ENCODE data around the gene CHRM5.
A peak's percentile ranks its signal among the peaks of the same experiment; 100 is the strongest.
"Not testable (repeated sequence)": the region's sequence is repeated elsewhere in the genome, so short reads cannot be mapped to it uniquely, and the experiment has no call there.

Gene CHRM5

DNA sequence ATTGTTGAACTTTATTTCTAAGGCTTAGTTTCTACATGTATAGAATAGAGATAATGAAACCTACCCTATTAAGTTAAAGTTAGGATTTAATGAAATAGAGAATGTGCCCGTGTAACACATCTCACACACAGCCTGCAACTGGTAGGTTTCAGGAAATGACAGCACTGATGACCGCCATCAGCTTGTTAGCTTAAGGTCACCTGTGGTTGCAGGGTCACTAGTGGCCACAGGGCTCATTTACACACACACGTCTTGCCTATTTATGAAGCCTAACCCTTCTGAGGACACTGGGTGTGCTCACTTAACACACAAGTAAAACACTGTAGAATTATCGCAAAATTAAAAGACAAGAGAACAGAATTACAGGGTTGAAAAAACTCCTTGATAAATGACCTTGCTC lies 20.1 kb downstream of the CHRM5 start:
- DNase-seq (ENCODE audit: low read depth, low spot score): no peak

DNA sequence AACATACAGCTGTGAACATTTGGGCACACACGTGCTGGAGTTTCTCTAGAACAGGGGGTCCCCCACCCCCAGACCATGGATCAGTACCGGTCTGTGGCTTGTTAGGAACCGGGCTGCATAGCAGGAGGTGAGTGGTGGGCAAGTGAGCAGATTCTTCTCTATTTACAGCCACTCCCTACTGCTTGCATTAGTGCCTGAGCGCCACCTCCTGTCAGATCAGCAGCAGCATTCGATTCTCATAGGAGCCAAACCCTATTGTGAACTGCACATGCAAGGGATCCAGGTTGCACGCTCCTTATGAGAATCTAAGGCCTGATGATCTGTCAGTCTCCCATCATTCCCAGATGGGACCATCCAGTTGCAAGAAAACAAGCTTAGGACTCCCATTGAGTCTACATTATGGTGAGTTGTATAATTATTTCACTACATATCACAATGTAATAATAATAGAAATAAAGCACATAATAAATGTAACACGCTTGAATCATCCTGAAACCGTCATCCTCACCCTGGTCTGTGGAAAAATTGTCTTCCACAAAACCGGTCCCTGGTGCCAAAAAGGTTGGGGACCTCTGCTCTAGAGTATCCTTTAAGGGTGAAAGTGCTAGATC lies 25.8 kb downstream of the CHRM5 start:
- DNase-seq (ENCODE audit: low read depth, low spot score): no peak

DNA sequence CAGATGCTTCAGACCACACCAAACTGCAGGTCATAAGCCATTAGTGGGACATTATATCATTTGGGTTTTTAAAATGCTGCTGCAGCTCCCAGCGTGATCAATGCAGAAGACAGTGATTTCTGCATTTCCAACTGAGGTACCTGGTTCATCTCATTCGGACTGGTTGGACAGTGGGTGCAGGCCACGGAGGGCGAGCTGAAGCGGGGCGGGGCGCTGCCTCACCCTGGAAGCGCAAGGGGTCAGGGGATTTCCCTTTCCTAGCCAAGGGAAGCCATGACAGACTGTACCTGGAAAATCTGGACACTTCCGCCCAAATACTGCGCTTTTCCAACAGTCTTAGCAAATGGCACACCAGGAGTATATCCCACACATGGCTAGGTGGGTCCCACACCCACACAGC lies 27.4 kb downstream of the CHRM5 start:
- DNase-seq (ENCODE audit: low read depth, low spot score): not testable (repeated sequence)

DNA sequence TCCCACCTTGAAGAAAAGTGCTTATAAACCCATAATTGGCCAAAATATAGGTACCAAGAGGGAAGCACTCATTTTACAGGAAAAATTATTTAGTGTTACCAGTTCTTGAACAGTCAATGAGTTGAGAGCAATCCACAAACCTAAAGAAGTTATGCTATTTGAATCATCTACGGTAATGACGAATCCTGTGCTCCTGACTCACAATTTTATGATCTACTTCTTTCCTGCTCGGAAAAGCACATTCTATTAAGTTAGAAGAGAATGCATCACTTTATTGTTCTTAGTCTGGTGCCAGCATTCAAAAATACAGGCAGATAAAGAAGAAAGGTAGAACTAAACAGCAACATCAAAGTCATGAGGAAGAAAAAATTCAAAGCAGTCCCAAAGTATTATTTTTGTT lies 33.2 kb downstream of the CHRM5 start:
- DNase-seq (ENCODE audit: low read depth, low spot score): no peak

DNA sequence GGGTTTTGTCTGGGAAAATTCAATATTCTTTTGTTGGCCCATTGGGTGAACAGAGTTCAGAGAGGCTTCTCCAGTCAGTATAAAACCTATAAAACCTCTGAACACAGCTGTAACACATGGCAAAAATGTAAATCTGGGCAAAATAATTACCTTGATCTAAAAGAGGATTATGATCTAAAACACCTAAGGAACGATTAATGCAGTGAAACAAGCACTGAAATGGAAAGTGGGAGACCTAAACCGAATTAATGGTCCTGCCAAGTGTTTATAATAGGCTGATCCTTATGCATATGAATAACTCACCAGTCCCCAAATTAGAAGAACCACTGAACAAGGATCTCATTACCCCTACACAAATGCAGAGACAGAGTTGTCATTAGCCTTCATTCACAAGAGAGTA lies 38.1 kb downstream of the CHRM5 start:
- DNase-seq (ENCODE audit: low read depth, low spot score): no peak

DNA sequence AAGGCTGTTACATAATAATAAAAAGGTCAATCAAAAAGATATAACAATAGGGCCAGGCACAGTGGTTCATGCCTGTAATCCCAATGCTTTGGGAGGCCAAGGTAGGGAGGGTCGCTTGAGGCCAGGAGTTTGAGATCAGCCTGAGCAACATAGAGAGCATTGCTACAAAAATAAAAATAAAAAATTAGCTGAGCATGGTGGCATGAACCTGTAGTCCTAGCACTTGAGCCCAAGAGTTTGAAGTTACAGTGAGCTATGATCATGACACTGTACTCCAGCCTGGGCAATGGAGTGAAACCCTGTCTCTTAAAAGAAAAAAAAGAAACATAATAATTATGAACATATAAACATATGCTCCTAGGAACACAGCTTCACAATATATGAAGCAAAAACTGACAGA lies 41.4 kb downstream of the CHRM5 start:
- DNase-seq (ENCODE audit: low read depth, low spot score): no peak

DNA sequence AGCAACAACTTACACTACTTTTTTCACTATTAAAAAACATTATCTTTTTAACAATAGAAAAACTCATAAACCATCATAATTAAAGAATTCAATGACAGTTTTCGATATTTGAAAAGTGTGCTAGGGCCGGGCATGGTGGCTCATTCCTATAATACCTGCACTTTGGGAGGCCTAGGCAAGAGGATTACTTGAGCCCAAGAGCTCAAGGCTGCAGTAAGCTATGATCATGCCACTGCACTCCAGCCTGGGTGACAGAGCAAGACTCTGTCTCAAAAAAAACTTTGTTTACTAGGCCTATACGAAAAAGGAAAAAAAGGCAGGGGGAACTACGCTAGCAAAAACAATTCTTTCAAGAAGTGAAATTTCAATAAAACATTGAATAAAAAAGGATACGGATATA lies 42.6 kb downstream of the CHRM5 start:
- DNase-seq (ENCODE audit: low read depth, low spot score): no peak

DNA sequence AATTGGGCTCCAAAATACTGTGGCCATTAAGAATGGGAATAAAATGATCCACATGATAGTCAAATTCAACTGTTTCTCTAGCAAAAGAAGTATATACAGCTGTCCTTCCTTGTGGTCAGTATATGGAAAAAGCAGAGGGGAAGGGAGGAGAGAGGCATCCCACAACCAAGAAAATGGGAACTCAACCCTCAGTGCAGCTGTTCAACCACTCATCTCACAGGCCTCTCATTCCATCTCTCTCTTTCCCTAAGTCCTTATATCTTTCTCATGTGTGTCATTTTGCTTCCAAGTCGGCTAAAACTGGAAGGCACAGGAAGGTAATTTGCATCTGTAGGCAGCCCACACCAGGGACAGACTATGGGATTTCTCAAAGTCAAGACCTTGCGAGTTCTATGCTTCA lies 43.2 kb downstream of the CHRM5 start:
- DNase-seq (ENCODE audit: low read depth, low spot score): no peak

DNA sequence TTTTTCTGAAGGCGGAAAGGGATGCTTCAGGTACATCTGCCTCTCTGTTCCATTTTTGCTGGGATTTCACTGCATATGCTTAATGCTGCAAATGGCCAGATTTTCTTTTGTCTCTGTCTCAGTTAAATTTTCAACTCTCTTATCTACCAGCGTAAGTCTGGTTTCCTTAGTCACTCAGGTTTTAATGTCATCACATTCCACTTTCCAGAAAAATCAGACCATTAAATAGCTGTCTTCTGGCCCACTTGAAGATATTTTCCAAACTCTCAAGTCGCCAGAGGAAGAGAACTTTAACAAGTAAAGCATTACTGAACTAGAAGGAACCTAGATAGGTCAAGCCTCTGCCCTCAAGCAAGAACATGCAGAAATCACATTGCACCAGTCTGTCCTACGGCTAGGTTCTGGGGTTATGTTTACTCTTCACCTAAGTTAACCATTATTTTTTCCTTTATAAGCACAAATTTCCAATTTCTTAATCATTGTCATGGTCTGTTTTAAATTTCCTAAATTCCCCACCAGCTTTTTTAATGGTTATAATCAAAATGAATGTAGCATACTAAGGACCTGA lies 44.2 kb downstream of the CHRM5 start:
- no peak for DNase-seq (ENCODE audit: low read depth, low spot score)

DNA sequence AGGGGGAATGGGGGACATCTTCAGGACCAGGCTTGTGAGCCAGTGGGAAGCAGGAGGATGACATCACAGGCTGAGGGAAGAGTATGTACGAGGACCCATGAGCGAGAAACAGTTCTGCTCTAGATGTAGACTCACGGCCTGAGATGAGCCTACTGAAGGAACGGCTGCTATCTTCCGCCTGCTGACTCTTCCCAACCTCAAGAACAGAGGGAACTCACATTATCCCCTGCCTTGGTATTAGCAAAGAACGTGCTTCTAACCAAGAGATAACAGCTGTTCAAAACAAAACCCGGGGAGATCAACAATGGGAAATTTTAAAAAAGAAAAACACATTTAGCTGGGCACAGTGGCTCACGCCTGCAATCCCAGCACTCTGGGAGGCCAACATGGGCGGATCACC lies 45.4 kb downstream of the CHRM5 start:
- no peak for DNase-seq (ENCODE audit: low read depth, low spot score)

DNA sequence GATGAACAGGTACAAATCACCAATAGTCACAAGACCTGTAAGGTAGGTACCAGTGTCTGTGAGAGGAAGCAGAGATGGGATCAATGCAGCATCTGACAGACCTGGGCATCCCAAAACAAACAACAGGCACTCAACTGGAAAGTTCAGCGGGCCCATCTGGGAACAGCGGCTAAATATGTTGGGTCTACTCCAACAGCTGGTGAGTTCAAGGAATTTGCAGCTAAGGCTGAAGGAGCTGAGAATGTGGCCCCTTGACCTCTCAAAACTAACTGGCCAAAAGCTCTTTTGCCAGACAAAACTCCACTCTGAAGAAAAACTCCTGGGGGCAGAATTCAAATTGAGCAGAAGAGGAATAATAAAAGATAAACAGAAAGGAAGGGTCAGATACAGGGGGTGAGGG lies 46.3 kb downstream of the CHRM5 start:
- no peak for DNase-seq (ENCODE audit: low read depth, low spot score)

DNA sequence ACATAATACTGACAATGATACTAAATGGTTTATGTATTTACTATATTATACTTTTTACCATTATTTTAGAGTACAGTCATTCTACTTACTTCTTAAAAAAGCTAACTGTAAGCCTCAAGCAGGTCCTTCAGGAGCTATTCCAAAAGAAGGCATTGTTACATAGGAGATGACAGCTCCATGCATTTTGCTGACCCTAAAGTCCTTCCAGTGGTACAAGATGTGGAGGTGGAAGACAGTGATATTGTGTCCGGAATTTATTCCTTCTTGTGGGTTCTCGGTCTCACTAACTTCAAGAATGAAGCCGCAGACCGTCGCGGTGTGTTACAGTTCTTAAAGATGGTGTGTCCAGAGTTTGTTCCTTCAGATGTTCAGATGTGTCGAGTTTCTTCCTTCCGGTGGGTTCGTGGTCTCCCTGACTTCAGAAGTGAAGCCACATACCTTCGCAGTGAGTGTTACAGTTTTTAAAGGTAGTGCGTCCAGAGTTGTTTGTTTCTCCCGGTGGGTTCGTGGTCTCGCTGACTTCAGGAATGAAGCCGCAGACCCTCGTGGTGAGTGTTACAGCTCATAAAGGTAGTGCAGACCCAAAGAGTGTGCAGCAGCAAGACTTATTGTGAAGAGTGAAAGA lies 49.8 kb downstream of the CHRM5 start:
- DNase-seq (ENCODE audit: low read depth, low spot score): no peak

DNA sequence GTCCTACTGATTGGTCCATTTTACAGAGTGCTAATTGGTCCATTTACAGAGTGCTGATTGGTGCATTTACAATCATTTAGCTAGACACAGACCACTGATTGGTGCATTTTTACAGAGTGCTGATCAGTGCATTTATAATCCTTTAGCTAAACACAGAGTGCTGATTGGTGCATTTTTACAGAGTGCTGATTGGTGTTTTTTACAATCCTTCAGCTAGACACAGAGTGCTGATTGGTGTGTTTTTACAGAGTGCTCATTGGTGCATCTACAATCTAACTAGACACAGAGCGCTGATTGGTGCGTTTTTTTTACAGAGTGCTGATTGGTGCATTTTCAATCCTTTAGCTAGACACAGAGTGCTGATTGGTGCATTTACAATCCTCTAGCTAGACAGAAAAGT lies 50.4 kb downstream of the CHRM5 start:
- DNase-seq (ENCODE audit: low read depth, low spot score): not testable (repeated sequence)

DNA sequence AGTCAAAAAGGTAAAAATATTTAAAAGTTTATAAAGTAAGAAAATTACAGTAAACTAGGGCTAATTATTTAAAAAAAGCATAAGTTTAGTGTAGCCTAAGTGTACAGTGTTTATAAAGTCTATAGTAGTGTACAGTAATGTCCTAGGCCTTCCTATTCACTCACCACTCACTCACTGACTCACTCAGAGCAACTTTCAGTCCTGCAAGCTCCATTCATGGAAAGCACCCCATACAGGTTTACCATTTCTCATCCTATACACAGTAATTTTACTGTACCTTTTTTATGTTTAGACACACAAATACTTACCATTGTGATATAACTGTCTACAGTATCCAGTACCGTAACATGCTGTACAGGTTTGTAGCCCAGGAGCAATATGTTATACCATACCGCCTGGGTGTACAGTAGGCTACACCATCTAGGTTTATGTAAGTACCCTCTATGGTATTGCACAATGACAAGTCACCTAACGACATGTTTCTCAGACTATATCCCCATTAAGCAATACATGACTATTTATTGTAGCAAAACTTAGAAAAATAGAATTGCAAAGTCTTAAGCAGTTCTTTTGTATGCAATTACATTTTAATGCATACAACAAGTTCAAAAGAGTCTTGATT lies 51.2 kb downstream of the CHRM5 start:
- no peak for DNase-seq (ENCODE audit: low read depth, low spot score)

DNA sequence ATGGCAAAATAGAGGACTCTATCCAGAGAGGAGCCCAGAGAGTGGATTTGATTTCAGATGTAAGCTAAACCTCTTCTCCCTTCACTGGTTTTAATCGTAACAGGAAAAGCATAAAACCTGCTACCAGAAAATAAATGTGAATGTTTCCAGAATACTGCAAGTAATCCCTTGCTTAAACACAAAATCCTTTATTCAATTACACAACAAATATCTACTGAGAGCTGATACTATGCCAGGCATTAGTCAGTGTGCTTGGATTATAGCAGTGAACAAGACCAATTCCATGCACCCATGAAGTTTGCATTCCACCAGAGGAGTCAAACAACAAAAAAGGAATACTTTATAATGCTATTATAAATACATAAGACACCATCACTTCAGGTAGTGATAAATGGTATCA lies 55.6 kb downstream of the CHRM5 start:
- DNase-seq (ENCODE audit: low read depth, low spot score): no peak

DNA sequence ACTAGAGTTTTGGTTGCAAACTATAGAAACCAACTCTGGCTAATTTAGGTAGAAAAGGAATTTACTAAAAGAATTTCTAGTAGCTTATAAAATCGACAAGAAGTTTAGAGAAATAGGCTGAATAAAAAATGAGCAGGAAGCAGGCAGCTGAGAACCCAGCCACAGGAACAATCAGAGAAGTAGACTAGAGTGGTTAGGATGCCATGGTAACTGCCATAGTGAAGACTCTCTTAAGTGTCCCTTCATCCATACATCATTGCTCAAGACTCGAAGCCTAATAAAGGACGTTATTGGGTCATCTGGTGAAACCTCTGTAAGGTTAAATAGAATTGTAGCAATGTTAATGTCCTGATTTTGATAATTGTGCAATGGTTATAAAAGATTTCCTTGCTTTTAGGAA lies 57.0 kb downstream of the CHRM5 start:
- no peak for DNase-seq (ENCODE audit: low read depth, low spot score)

DNA sequence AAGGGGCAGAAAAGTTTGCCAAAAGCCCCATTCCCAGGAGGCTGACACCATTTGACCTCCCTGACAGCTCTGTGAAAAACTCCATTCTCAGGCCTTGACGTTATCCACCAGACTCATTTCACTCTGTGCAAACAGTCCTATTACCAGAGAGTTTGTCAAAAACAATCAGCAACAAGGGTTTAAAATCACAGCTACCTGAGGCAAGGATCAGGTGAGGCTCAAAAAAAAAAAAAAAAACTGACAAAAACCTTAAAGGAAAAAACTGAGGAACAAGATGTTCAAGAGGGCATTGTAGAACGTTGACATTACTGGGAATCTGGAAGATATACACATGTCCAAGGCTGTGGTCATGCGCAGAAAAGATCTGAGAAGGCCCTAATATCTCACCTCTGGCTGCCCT lies 59.3 kb downstream of the CHRM5 start:
- no peak for DNase-seq (ENCODE audit: low read depth, low spot score)

DNA sequence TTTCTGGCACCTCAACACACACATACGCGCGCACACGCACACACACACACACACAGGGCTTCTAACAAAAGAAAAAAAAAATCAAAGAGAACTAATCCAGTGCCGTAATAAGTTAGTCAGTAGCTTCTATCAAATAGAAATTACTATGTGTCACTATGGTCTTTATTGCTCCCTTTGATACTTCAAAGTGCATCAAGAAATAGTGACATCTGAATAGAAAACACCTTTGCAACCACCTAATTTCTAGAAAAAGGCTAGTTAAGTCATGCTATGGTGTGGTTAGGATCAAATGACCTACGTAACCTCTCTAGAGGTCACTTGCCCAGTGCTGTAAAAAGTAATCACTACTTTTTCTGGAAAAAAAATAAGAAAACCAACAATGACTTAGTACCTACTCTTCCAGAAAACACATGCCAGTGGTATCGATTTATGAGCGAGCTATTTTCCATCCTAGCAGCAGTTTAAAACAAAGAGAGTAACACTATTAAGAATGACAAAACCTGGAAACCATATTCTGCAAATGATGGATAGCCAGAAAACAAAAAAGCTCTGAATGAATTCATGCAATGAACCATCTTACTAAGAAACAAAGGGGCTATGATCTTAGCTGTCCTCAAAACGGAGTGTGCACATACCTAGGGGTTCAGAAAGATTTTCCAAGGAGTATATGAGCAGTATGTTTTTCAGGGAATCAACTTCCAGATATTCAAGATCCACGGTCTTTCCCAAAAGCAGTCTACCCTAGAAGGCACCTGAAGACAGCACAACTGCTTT lies 63.9 kb downstream of the CHRM5 start:
- DNase-seq (ENCODE audit: low read depth, low spot score): no peak

DNA sequence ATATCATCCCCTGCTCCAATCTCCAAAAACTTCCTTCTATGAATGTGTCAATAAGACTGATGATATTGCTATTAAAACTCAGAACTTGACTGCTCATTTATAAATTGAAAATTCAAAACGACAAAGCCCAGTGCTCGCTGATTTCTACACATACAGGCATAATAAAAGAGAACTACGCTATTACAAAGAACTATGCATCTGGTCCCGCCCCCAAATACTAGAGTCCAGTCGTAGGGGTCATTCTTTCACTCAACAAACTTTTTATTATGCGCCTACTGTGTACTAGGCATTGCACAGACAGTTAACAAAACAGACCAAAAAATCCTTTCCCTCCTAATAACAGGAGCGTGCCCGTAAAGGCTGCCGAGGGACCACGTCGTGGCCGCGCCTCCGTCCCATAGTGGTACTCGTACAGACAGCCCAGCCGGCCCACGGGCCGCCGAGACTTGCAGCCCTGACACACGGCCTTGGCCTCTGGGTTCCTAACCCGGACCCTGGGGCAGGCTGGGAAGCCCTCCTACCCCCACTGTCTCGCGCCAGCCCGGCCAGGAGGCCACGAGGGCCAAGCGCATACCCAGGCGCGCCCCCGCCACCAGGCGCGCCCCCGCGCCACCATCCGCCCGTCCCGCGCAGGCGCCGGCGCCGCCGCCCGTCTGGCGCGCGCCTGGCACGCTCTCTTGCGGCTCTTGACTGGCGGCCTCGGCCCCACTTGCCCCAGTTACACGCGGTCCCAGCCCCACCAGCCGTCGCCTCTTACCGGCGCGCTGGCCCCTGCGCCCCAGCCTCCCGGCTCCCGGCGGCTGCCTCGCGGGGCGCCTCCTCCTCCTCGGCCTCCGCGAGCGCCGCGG lies 70.0 kb downstream of the CHRM5 start:
- peak; percentile 17 for DNase-seq (ENCODE audit: low read depth, low spot score)

DNA sequence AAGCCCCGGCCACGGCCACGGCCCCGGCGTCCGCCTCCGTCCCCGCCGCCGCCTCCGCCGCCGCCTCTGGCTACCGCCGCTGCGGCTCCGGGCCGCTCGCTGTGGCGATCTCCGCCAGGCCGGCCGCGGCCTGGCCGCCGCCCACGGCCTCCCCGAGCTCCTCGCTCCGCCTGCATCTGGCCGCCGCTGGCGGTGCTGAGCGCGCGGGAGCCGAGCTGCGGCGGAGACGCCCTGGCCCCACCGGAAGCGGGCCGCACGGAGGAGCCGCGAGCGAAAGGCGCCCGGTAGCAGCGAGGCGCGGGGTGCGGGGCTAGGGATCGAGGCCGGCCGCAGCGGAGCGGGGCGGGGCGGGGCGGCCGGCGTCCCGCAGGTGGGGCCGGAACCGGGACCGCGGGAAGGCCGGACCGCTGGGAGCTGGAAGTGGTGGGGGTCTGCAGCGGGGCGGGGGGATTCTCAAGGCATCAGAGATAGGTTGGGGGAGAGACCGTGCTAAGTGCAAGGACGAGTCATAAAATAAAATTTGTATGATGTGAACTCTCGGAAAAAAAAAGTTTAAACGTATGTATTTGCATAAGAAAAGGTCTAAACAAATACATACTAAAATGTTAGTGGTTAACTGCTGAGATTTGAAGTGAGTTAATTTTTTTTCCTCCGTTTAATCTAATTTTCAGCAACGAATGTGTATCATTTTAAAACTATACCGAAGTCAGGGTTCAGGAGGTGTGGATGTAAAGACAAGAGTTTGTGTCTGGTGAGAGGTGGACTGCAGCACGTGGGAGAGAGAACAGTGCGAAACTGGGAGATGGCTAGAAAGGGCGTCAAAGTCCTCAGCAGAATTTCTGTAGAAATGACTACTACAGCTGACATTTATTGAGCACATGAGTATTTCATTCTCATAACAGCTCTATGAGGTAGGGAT lies 70.8 kb downstream of the CHRM5 start, which contains the start of gene AVEN:
TSS of gene AVEN (minus strand) at position 334 of the 919 bp plus-strand sequence. CDS start at position 176, 158 bp downstream.
- no peak for DNase-seq (ENCODE audit: low read depth, low spot score)
